Fibroblast of mammary gland (primary cell): ENCODE results near the gene BCL2.

Experiments
- DNase-seq: peaks from one replicate; pipeline ENCODE4 v3.0.0-alpha.2; 2010; ENCODE audit warnings: low read depth
- H3K4me3 ChIP-seq: 2 replicates; pipeline ENCODE4 v1.5.1; 2011; ENCODE audit warnings: low read depth, mild to moderate bottlenecking, low read length, moderate library complexity; ENCODE audit not compliant: control insufficient read depth
- CTCF ChIP-seq: conservative IDR thresholded peaks from 2 replicates; pipeline ENCODE4 v1.5.1; 2011; ENCODE audit warnings: low read depth, low read length, inconsistent platforms; ENCODE audit not compliant: control insufficient read depth, insufficient read depth

Gene BCL2

GRCh38 chr18:63182861-63183260 is 136.7 kb downstream of the BCL2 start:
- no peak for DNase-seq
- TF ChIP-seq CTCF = no peak
- no peak overlapping the region for H3K4me3 ChIP-seq

GRCh38 chr18:63182310-63182772 is 137.2 kb downstream of the BCL2 start:
- no peak overlapping the region for H3K4me3 ChIP-seq
- no peak for DNase-seq
- TF ChIP-seq CTCF = no peak

- no peak for DNase-seq
- no peak overlapping the region for H3K4me3 ChIP-seq
- TF ChIP-seq CTCF = no peak
Measured at GRCh38 chr18:63181706-63182309, 137.8 kb downstream of the BCL2 start.

- DNase-seq = no peak
- no peak overlapping the region for H3K4me3 ChIP-seq
- no peak for TF ChIP-seq CTCF
Measured at GRCh38 chr18:63180971-63181376, 138.6 kb downstream of the BCL2 start.

GRCh38 chr18:63180321-63180720 is 139.2 kb downstream of the BCL2 start:
- no peak overlapping the region for H3K4me3 ChIP-seq
- no peak for TF ChIP-seq CTCF
- no peak for DNase-seq

GRCh38 chr18:63179422-63179821 is 140.1 kb downstream of the BCL2 start:
- no peak for DNase-seq
- H3K4me3 ChIP-seq = no peak overlapping the region

More at GRCh38 chr18:63179422-63179821, 140.1 kb downstream of the BCL2 start:
- TF ChIP-seq CTCF = no peak
